Activated CD8-positive, alpha-beta T cell treated with anti-CD3 and anti-CD28 coated beads for 36 hours (primary cell): ENCODE measurements around the gene ERN1. TPM values are rescaled to one million over a fixed set of nuclear protein-coding genes. Genes with fewer than 3 reads are reported as not detected.
A peak's percentile ranks its signal among the peaks of the same experiment; 100 is the strongest.

ENCODE experiments used
- ATAC-seq: fragments of 200-7000 bp; cut with Tn5 transposase; one replicate; pipeline ENCODE4 v1.10.0; 2021; ENCODE audit warnings: mild to moderate bottlenecking, moderate library complexity
- CTCF ChIA-PET: fragments of 350-600 bp; sonication (Branson Sonifier 250); formaldehyde crosslinking; loops from one replicate; lab custom pipeline; 2021; ENCODE audit warnings: antibody characterized with exemption; lab: Charles Lee
- POLR2A ChIA-PET: fragments of 350-600 bp; sonication (Branson Sonifier 250); formaldehyde crosslinking; loops from one replicate; lab custom pipeline; 2021; ENCODE audit warnings: antibody characterized with exemption; lab: Charles Lee
- DNase-seq: peaks from one replicate; pipeline ENCODE4 v3.0.0-alpha.2; 2020
- H3K27ac Mint-ChIP-seq: one replicate; pipeline ENCODE4 v1.8.0; 2021; ENCODE audit warnings: mild to moderate bottlenecking, mixed read lengths
- H3K27me3 Mint-ChIP-seq: one replicate; pipeline ENCODE4 v1.8.0; 2021; ENCODE audit warnings: mixed read lengths
- H3K36me3 Mint-ChIP-seq: one replicate; pipeline ENCODE4 v1.8.0; 2021; ENCODE audit warnings: low read depth, mixed read lengths
- H3K4me1 Mint-ChIP-seq: one replicate; pipeline ENCODE4 v1.8.0; 2021; ENCODE audit warnings: low read depth, mixed read lengths
- H3K4me3 Mint-ChIP-seq: one replicate; pipeline ENCODE4 v1.8.0; 2021; ENCODE audit warnings: mild to moderate bottlenecking, moderate library complexity, mixed read lengths
- H3K9me3 Mint-ChIP-seq: one replicate; pipeline ENCODE4 v1.8.0; 2021; ENCODE audit warnings: mixed read lengths
- CTCF ChIP-seq: fragments of 200-600 bp; IDR thresholded peaks from one replicate; pipeline ENCODE4 v1.8.0; 2022; ENCODE audit warnings: antibody characterized with exemption, mild to moderate bottlenecking
- intact Hi-C: fragments of 100-400 bp; cut with micrococcal nuclease; formaldehyde crosslinking; loops from one replicate; pipeline ENCODE4 v1.10.0; 2022
- total RNA-seq, 2 experiments: library from RNA; stranded (reverse); gene quantifications; one replicate each; pipeline ENCODE4 v1.2.3, GENCODE V29; 2021

ERN1 gene
- total RNA-seq, 2 experiments from 2014 or later = 19.2 to 23.6 TPM

DNA sequence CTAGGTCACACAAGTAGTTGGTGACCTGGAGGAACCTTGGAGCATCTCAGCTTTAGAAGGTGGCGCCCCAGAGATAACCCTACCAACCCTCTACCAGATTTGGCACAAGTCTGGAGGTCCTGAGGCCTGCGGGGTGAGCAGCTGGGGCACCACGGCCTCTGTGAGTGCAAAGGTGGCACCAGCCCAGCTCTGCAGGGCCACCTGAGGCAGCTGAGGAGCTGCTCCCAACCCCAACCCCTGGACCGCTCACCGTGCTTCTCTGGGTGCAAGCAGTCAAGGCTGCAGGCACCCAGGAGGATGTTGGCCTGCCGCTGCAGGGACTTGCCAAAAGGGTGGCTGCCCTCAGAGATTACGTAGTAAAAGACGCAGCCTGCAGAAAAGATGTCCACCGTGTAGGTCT, 81.1 kb downstream of the ERN1 start:
- H3K27me3 Mint-ChIP-seq = no peaks in the 10 kb centered on the region

GRCh38 chr17:64045176-64045575, 84.8 kb downstream of the ERN1 start:
- DNase-seq (no peak), ATAC-seq (no peak)
- Mint-ChIP-seq H3K27ac (no peak overlapping the region), H3K4me3 (no peak overlapping the region), H3K27me3 (no peaks in the 10 kb centered on the region), H3K9me3 (no peaks in the 10 kb centered on the region), H3K4me1 (peaks cover 9% of the 10 kb centered on the region), H3K36me3 (peaks cover 34% of the 10 kb centered on the region)
- CTCF ChIA-PET = interaction anchor here (1.0 to 2.0 kb wide), 5 partner anchors 16 to 237 kb away, joined by 3 to 5 read pairs (median 5); no protein-coding TSS in a partner anchor
- intact Hi-C loops = no loop called here
- POLR2A ChIA-PET = interaction anchor here (1.5 kb wide), 1 partner anchor 10 kb away, joined by 4 read pairs; no protein-coding TSS in a partner anchor
- TF ChIP-seq CTCF = no peak

More for the DNA sequence above, 81.1 kb downstream of the ERN1 start:
- H3K4me1 Mint-ChIP-seq = peaks cover 25% of the 10 kb centered on the region
- H3K9me3 Mint-ChIP-seq = no peaks in the 10 kb centered on the region
- no peak overlapping the region for H3K27ac Mint-ChIP-seq
- TF ChIP-seq CTCF = no peak
- ATAC-seq = no peak
- CTCF ChIA-PET = interaction anchor here (0.6 to 5.5 kb wide), 4 partner anchors 15 to 84 kb away, joined by 3 to 32 read pairs (median 14); no protein-coding TSS in a partner anchor
- H3K36me3 Mint-ChIP-seq = peaks cover 46% of the 10 kb centered on the region
- POLR2A ChIA-PET = interaction anchor here (0.7 to 3.3 kb wide), 3 partner anchors 8 to 97 kb away, joined by 3 to 18 read pairs (median 3); no protein-coding TSS in a partner anchor
- intact Hi-C loops = no loop called here
- H3K4me3 Mint-ChIP-seq = no peak overlapping the region
- no peak for DNase-seq

DNA sequence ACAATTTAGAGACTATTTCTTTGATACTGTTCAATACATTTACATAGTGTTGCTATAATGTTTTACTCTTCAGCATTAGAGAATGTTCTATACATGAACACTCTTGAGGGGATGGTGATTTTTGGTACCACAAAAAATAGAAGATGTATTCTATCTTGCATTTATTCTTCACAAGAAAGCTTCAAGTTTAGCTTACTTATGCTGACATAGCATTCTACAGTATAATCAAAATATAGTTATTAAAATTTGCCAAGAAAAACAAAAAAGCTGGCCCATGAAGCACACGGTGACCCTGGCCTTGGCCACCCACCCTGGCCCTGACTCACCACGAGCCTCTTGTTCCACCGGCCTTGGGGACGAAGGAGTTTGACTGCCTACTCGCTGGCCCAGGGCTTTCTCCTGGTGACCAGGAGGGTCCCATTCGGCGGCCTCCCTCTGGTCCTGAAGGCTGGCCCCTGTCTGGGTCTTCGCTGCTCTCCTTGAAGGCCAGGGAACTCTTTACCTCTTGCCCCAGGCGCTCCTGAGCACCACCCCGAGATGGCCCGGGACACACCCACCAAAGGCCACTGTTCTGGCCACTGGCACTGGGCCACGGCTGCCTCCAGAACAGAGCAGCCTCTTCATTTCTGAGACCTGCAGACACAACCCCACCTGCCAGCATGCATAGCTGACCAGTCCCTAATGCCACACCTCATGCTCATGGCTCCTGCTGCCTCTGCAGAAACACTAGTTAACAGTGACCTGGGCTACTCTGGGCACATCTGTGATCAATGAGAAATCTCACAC, 87.1 kb downstream of the ERN1 start:
- no peak for TF ChIP-seq CTCF
- peaks cover 2% of the 10 kb centered on the region for H3K4me1 Mint-ChIP-seq
- H3K9me3 Mint-ChIP-seq = no peaks in the 10 kb centered on the region
- CTCF ChIA-PET = interaction anchor here (0.9 to 3.8 kb wide), 9 partner anchors 9 to 123 kb away, joined by 3 to 29 read pairs (median 5); no protein-coding TSS in a partner anchor
- H3K36me3 Mint-ChIP-seq = peaks cover 26% of the 10 kb centered on the region
- DNase-seq = no peak
- intact Hi-C loops = no loop called here
- POLR2A ChIA-PET = interaction anchor here (1.3 to 1.7 kb wide), 2 partner anchors 11 to 103 kb away, joined by 5 to 8 read pairs; no protein-coding TSS in a partner anchor
- no peak for ATAC-seq
- H3K27ac Mint-ChIP-seq = no peak overlapping the region
- no peaks in the 10 kb centered on the region for H3K27me3 Mint-ChIP-seq
- H3K4me3 Mint-ChIP-seq = no peak overlapping the region

DNA sequence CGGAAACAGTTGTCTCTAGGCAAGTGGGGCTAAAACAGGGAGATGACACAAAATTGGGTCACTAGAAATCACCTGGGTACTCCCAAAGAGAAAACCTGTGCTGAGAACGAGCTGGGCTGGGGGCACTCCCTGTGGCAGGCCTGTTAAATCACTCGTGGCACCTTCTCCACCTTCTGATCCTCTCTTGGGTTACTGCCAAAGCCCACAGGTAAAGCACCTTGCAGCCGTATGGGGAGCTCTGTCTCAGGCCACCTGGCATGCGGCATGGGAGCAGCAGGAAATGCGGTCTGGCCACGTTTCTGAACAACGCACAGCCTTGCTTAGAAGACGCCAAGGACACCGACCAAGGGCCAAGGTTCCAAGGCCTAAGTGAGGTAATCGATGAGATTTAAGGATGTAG, 88.0 kb downstream of the ERN1 start:
- Mint-ChIP-seq H3K4me3 (no peak overlapping the region), H3K9me3 (no peaks in the 10 kb centered on the region)
- POLR2A ChIA-PET = interaction anchor here (1.7 kb wide), 1 partner anchor 104 kb away, joined by 8 read pairs; no protein-coding TSS in a partner anchor

More for the DNA sequence above, 88.0 kb downstream of the ERN1 start:
- intact Hi-C loops = no loop called here
- H3K27ac Mint-ChIP-seq = peak overlapping the region; percentile 48
- H3K4me1 Mint-ChIP-seq = peaks cover 2% of the 10 kb centered on the region
- CTCF ChIA-PET = interaction anchor here (0.9 to 3.8 kb wide), 11 partner anchors 10 to 229 kb away, joined by 3 to 29 read pairs (median 3); no protein-coding TSS in a partner anchor
- no peaks in the 10 kb centered on the region for H3K27me3 Mint-ChIP-seq
- ATAC-seq (no peak), DNase-seq (no peak)
- TF ChIP-seq CTCF = no peak
- H3K36me3 Mint-ChIP-seq = peaks cover 26% of the 10 kb centered on the region
